Astrocyte of the spinal cord (primary cell): Measurements from ENCODE around the gene TRMT10A.

Experiments
- DNase-seq: peaks from one replicate; pipeline ENCODE4 v3.0.0; 2011; ENCODE audit warnings: low read depth, low spot score
- H3K4me3 ChIP-seq: 2 replicates; pipeline ENCODE4 v1.5.1; 2011; ENCODE audit warnings: low read depth, mild to moderate bottlenecking, low read length, moderate library complexity
- CTCF ChIP-seq: IDR thresholded peaks from 2 replicates; pipeline ENCODE4 v1.5.1; 2012; ENCODE audit warnings: low read depth, mild to moderate bottlenecking, low read length, inconsistent platforms
- in situ Hi-C: cut with HindIII; loops from 2 replicates; pipeline ENCODE4 v1.10.0; 2017; ENCODE audit warnings: low sequenced_read_pairs

The TRMT10A gene

DNA sequence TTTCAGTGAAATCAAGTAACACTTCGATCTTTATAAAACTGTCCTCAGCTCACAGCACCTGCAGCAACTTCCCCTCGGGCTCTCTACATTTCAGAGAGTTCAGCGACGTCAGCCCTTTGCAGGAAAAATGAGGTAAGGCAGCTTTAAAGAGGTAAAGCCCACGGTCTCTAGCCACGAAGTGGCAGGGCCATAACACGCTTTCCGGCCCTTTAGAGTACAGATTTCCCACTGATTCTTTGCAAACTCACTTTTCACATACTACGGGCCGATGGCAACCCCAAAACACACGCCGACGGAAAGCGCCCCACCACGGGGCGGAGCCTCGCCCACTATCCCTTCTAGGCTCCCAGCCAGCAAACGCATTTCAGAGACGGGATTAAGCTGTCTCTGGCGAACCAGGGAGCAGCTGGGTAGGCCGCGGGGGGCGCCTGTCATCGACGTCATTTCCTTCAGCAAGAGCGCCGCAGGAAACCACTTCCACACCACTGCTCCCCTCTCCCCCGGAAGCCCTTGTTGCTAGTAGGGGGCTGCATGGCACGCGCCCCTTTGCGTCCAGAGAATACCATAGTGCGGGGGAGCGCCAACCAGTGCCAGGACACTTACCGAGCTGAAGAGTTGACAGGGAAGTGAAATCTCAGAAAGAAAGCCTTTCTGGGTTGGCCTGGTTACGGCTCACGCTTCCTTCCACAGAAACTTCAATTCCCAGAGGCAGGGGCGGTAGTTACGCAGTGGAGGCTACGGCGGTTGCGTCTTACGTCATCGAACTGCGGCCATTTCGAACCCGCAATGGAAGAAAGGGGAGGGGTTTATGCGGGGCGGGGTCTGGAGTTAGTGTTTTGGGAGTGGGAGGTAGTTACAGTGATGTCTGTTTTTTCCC is at the start of gene TRMT10A:
Gene TRMT10A, minus strand, starts transcription at position 730 of the 877 bp plus-strand sequence. CDS start 4,701 bp downstream, outside the sequence.
- H3K4me3 ChIP-seq, result peak within 1 kb of the TSS; percentile 87
- in situ Hi-C loops, result no loop called here
- DNase-seq, result peak; percentile 99
- TF ChIP-seq CTCF, result no peak

- TF ChIP-seq CTCF, result no peak
- no peak overlapping the region for H3K4me3 ChIP-seq
- in situ Hi-C loops, result no loop called here
- DNase-seq, result no peak
Observed at GRCh38 chr4:99612704-99613103, 48.9 kb upstream of the TRMT10A start.

DNA sequence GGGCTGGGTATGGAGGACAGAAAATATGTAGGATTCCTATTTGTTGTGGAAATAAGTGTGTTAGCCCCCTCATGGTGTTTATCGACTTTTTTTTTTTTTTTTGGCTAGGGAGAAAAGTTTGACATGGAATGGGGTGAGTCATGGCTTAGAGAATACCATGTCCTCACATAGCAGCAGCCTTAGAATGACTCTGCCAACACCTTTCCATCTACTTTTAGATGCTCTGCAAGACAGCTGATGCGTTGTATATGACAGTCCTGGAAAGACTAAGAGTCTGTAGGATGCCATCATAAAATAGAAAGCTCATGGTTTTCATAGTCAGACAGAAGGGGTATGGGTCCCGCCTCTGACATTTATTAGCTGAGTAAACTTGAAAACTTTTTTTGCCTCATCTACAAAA is 48.4 kb upstream of the TRMT10A start:
- H3K4me3 ChIP-seq, result no peak overlapping the region
- in situ Hi-C loops, result no loop called here
- no peak for DNase-seq
- no peak for TF ChIP-seq CTCF

- no peak overlapping the region for H3K4me3 ChIP-seq
- no peak for TF ChIP-seq CTCF
- in situ Hi-C loops, result no loop called here
- DNase-seq, result peak; percentile 10
Observed at GRCh38 chr4:99610605-99611175, 46.9 kb upstream of the TRMT10A start.

DNA sequence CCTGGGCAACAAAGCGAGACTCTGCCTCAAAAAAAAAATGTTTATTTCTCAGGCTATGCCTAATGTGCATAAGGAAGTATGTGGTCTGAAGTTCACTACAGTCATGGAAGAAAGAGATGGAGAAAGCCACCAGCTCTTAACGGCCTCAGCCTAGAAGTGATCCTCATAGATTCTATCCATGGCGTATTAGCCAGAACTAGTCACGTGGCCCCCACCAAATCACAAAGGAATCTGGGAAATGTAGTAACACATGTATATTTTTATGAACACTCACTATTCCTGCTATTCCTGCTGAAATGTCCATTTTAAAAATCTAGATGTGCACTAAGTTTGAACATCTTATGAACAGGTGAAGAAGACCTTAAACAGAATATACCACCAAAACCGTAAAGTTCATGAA is 44.6 kb upstream of the TRMT10A start:
- H3K4me3 ChIP-seq, result no peak overlapping the region
- DNase-seq, result no peak
- in situ Hi-C loops, result no loop called here
- TF ChIP-seq CTCF, result no peak

GRCh38 chr4:99606716-99607115 is 42.9 kb upstream of the TRMT10A start:
- no peak for DNase-seq
- no peak overlapping the region for H3K4me3 ChIP-seq
- TF ChIP-seq CTCF, result no peak
- in situ Hi-C loops, result no loop called here
